ENCODE results near the gene GUCD1. TPM values are rescaled to one million over a fixed set of nuclear protein-coding genes. Genes with fewer than 3 reads are reported as not detected.

The GUCD1 gene
- total RNA-seq, 1 experiment from 2014 or later = 112 TPM

DNA sequence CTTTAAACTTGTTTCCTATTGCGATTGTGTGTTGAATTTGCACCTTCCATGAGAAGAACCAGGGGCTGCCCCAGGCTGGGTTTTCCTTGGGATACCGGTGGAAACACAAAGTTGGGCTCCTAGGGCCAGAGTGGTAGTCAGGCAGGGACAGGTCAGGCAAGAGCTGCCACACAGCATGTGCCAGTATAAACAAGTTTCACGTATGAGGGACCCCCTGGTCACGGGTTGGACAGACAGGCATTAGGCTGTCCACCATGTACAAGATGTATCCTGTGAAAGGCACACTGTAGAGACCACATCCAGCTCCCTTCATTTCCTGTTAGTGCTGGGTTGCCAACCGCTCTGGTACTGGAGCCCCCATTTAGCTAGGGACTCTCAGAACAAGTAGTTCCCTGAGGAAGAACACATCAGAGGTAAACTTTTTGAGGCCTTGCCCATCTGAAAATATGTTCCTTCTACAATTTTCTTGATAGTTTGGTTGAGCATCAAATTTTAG, 51.0 kb downstream of the GUCD1 start:
- DNase-seq (ENCODE audit: low read depth in 1 of 2, low spot score in 2 of 2) = no peak
- no peaks in the 10 kb centered on the region for H3K27me3 ChIP-seq (replicated peaks)
- no peaks in the 10 kb centered on the region for H3K9me3 ChIP-seq (replicated peaks)
- H3K27ac ChIP-seq = no peak overlapping the region
- peaks cover 17% of the 10 kb centered on the region for H3K4me1 ChIP-seq (replicated peaks)
- H3K4me3 ChIP-seq = no peak overlapping the region
- H3K36me3 ChIP-seq = no peaks in the 10 kb centered on the region

DNA sequence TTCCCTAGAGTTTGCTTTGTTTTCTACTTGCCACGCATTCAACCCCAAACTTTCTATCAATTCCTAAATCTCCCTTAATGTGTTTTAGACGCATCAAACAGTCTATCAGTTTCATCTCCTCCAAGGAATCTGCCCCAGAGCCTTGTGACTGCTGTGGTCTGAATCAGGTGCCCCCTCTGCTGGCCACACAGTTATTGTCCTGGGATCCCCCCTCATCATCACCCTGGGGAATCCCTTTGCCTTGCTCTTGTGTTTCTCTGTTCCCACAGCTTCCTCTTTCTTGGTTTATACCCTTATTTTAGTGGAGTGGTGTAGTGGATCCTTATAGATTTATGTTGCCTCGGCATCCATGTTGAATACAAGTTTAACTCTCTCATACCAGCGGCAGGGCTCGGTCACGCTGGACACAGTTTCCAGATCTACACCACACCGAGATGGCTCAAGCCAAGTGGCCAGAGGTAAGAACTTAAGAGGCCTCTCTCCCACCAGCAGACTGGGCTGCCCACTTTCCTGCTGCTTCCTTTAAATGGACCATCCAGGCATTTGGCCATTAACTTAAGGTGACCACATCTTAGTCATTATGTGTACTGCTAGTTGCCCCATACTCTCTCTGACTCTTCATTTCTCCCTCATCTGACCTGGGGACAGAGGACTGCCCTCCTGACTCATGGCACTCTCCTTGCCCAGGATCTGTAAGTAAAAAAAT, 51.6 kb downstream of the GUCD1 start:
- no peaks in the 10 kb centered on the region for H3K27me3 ChIP-seq (replicated peaks)
- H3K4me1 ChIP-seq (replicated peaks) = peaks cover 17% of the 10 kb centered on the region
- no peaks in the 10 kb centered on the region for H3K9me3 ChIP-seq (replicated peaks)
- no peak overlapping the region for H3K4me3 ChIP-seq
- no peaks in the 10 kb centered on the region for H3K36me3 ChIP-seq
- peak; percentile 62 to 72 for DNase-seq (ENCODE audit: low read depth in 1 of 2, low spot score in 2 of 2)
- H3K27ac ChIP-seq = no peak overlapping the region

DNA sequence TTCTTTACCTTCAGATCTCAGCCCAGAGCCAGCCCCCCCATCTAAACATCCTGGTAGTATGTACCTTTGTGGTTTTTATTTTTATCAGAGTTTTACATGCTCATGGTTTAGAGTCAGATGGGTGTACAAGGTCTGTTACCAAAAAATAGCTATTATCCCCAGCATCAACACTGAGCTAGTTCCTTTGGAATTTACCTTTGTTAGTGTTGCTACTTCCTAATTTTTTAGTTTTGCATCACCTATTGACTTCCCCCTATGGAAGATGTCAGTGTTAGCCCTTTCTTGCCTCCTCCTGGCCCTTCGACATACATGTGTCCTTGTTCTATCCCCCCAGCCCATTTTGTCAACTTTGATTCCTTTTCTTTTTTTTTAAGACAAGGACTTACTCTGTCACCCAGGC, 52.4 kb downstream of the GUCD1 start:
- H3K4me1 ChIP-seq (replicated peaks) = peaks cover 14% of the 10 kb centered on the region
- H3K27ac ChIP-seq = no peak overlapping the region
- H3K9me3 ChIP-seq (replicated peaks) = no peaks in the 10 kb centered on the region
- no peaks in the 10 kb centered on the region for H3K36me3 ChIP-seq
- no peaks in the 10 kb centered on the region for H3K27me3 ChIP-seq (replicated peaks)
- no peak overlapping the region for H3K4me3 ChIP-seq
- no peak for DNase-seq (ENCODE audit: low read depth in 1 of 2, low spot score in 2 of 2)

DNA sequence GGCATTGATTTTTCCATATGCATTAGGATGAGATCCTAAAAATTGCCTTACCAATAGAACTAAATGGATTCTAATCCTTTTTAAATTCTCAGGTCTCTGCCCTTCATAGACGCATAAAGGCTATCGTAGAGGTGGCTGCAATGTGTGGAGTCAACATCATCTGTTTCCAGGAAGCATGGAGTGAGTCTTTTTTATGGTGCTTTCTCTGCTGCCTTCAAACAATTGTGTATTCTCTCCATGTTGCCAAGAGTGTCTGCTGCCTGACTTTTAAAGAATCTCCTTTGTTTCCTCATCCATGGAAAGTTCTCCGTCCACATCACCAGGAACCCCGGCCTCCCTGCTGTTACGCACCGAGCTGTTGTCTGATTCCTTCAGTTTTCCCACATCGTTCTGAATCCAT, 52.9 kb downstream of the GUCD1 start:
- H3K36me3 ChIP-seq = no peaks in the 10 kb centered on the region

DNA sequence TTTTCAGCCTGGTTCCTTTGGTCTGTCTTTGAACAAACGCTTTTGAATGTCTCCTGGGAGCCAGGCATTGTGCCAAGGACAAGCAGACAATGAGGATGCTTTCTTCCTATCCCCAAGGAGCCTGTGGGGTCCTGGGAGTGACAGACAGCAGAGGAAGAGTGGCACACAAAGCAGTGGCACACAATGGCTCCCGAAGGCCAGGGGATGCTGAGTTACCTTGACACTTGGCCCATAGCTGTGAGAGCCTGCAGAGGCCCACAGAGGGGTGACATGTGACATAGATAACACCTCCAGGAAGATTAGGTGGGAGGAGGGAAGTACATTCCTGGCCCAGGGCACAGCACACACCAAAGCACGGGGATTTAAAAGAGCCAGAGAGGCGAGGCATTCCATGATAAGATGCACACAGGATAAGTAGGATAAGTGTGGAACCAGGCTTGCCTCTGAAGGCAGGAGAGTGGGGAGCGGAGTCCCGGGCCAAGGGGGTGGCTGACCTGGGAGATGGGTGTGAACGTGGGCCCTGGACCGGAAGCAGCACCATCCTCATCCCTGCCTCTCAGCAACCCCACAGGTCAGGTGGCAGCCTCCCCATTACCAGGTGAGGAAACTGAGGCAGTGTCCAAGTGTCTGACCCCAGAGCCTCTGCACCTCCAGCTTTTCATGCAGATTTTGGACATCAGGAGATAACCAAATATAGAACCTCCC, 53.5 kb downstream of the GUCD1 start:
- Histone ChIP-seq H3K4me3 (no peak overlapping the region), H3K27me3 (replicated peaks) (no peaks in the 10 kb centered on the region), H3K4me1 (replicated peaks) (peaks cover 4% of the 10 kb centered on the region), H3K9me3 (replicated peaks) (no peaks in the 10 kb centered on the region), H3K36me3 (no peaks in the 10 kb centered on the region), H3K27ac (no peak overlapping the region)
- no peak for DNase-seq (ENCODE audit: low read depth in 1 of 2, low spot score in 2 of 2)

More for the DNA sequence above, 52.9 kb downstream of the GUCD1 start:
- Histone ChIP-seq H3K4me1 (replicated peaks) (peaks cover 9% of the 10 kb centered on the region), H3K27me3 (replicated peaks) (no peaks in the 10 kb centered on the region), H3K9me3 (replicated peaks) (no peaks in the 10 kb centered on the region), H3K4me3 (no peak overlapping the region), H3K27ac (no peak overlapping the region)
- no peak for DNase-seq (ENCODE audit: low read depth in 1 of 2, low spot score in 2 of 2)

GRCh38 chr22:24500277-24500820, 54.6 kb downstream of the GUCD1 start:
- Histone ChIP-seq H3K4me3 (no peak overlapping the region), H3K27me3 (replicated peaks) (no peaks in the 10 kb centered on the region), H3K4me1 (replicated peaks) (no peaks in the 10 kb centered on the region; the same call in 1 of the 2 replicates), H3K27ac (no peak overlapping the region), H3K9me3 (replicated peaks) (no peaks in the 10 kb centered on the region), H3K36me3 (no peaks in the 10 kb centered on the region)
- no peak for DNase-seq (ENCODE audit: low read depth in 1 of 2, low spot score in 2 of 2)

DNA sequence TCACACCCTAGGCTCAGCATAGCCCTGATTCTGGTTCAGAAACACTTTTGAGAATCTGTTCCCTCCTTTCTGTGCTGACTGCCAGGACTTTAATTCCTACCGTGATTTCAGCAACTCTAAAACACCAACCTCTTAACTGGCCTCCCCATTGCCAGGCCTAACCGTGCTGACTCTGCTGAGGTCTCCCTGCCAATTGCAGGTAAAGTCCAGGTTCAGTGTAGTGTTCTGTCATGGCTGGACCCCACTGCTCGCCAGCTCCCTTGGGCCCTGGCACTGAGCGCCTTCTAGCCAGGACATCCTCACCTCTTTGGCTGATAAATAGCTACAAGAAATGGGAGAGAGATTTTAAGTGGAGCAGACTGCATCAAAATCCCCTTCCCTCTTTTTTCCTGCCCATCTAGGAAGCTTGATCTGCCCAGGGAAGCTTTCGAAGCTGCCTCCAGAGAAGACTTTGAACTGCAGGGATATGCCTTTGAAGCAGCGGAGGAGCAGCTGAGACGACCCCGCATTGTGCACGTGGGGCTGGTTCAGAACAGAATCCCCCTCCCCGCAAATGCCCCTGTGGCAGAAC, 55.1 kb downstream of the GUCD1 start:
- H3K27ac ChIP-seq = no peak overlapping the region

DNA sequence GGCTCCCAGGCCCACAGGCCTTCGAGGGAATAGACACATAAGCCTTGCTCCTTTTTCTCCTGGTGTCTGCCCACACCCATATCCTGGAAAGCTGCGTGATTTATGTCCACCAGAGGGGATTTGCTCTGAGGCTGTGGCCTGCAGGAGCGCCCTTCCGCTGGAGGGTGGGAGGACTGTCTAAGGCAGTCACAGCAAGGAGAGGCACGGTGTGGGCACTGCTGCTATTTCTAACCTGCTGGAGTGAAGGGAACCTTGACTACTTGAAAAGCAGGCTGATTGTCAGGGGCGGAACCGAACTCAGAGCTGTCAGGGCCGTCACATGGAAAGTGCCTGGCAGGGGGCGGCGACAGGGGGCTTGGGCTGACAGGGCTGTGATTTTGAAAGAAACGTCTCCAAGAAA, 56.1 kb downstream of the GUCD1 start:
- no peaks in the 10 kb centered on the region; the same call in 1 of the 2 replicates for H3K4me1 ChIP-seq (replicated peaks)
- H3K27ac ChIP-seq = no peak overlapping the region
- H3K36me3 ChIP-seq = no peaks in the 10 kb centered on the region
- H3K4me3 ChIP-seq = no peak overlapping the region
- no peaks in the 10 kb centered on the region for H3K27me3 ChIP-seq (replicated peaks)
- no peak for DNase-seq (ENCODE audit: low read depth in 1 of 2, low spot score in 2 of 2)
- no peaks in the 10 kb centered on the region for H3K9me3 ChIP-seq (replicated peaks)

More for the DNA sequence above, 55.1 kb downstream of the GUCD1 start:
- Histone ChIP-seq H3K9me3 (replicated peaks) (no peaks in the 10 kb centered on the region), H3K4me3 (no peak overlapping the region), H3K27me3 (replicated peaks) (no peaks in the 10 kb centered on the region), H3K4me1 (replicated peaks) (no peaks in the 10 kb centered on the region; the same call in 1 of the 2 replicates), H3K36me3 (no peaks in the 10 kb centered on the region)
- DNase-seq (ENCODE audit: low read depth in 1 of 2, low spot score in 2 of 2) = no peak

DNA sequence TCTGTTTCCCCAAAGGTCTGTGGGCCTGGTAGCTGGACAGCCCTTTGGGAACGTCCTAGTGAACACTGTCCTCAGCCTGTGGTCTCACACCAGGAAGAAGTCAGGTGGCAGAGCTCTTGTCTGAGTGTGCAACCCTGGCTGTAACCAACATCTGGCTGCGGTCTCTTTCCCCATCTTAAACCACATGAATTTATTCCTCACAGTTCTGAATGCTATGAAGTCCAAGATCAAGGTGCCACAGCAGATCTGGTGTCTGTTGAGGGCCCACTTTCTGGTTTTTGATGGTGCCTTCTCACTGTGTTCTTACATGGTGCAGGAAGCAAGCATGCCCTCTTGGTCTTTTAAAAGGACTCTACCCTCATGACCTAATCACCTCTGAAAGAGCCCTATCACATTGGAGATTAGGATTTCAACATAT, 57.1 kb downstream of the GUCD1 start:
- Histone ChIP-seq H3K27me3 (replicated peaks) (no peaks in the 10 kb centered on the region), H3K36me3 (no peaks in the 10 kb centered on the region), H3K4me1 (replicated peaks) (no peaks in the 10 kb centered on the region; the same call in 1 of the 2 replicates)

DNA sequence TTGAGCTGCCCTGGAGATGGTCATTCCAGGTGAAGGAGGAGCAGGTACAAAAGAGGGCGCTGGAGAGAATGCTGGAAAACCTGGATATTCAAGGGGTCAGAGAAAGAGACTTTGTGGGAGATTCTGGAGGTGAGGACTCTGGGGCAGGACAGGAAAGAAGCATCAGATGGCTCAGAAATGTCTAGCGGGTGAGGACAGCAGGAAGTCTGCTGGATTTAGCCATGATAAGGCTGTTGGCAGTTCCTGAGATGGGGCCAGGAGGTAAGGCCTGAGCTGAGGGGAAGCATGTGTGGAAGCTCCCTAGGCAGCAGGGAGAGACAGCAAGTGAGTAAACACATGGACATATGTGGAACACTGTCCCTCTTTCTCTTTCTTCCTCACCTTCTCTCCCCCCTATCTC, 58.3 kb downstream of the GUCD1 start:
- Histone ChIP-seq H3K4me1 (replicated peaks) (no peaks in the 10 kb centered on the region), H3K27me3 (replicated peaks) (no peaks in the 10 kb centered on the region), H3K36me3 (no peaks in the 10 kb centered on the region), H3K27ac (no peak overlapping the region), H3K4me3 (no peak overlapping the region), H3K9me3 (replicated peaks) (no peaks in the 10 kb centered on the region)
- no peak for DNase-seq (ENCODE audit: low read depth in 1 of 2, low spot score in 2 of 2)

More for the DNA sequence above, 57.1 kb downstream of the GUCD1 start:
- Histone ChIP-seq H3K27ac (no peak overlapping the region), H3K9me3 (replicated peaks) (no peaks in the 10 kb centered on the region), H3K4me3 (no peak overlapping the region)
- no peak for DNase-seq (ENCODE audit: low read depth in 1 of 2, low spot score in 2 of 2)

DNA sequence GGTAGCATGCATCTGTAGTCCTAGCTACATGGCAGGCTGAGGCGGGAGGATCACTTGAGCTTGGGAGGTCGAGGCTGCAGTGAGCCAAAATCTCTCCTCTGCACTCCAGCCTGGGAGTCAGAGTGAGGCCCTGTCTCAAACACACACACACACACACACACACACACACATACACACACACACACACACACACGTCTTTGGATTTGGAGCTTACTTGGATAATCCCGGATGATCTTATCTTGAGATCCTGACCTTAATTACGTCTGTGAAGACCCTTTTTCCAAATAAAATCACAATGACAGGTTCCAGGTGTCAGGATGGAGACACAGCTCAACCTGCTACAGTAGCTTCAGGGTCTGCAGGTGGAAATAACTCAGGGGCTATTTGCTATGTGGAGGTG, 58.7 kb downstream of the GUCD1 start:
- Histone ChIP-seq H3K27ac (no peak overlapping the region), H3K36me3 (no peaks in the 10 kb centered on the region), H3K4me1 (replicated peaks) (no peaks in the 10 kb centered on the region), H3K27me3 (replicated peaks) (no peaks in the 10 kb centered on the region), H3K4me3 (no peak overlapping the region), H3K9me3 (replicated peaks) (no peaks in the 10 kb centered on the region)
- DNase-seq (ENCODE audit: low read depth in 1 of 2, low spot score in 2 of 2) = no peak

GRCh38 chr22:24495365-24495675, 59.6 kb downstream of the GUCD1 start:
- H3K27me3 ChIP-seq (replicated peaks) = no peaks in the 10 kb centered on the region

GRCh38 chr22:24494528-24495364, 60.2 kb downstream of the GUCD1 start, which contains the start of gene UPB1:
Gene UPB1 (plus strand): TSS chr22:24495332. CDS start chr22:24495404, 72 bp downstream.
- H3K36me3 ChIP-seq = no peaks in the 10 kb centered on the region
- no peak within 1 kb of the TSS for H3K4me3 ChIP-seq
- H3K27me3 ChIP-seq (replicated peaks) = no peaks in the 10 kb centered on the region
- no peaks in the 10 kb centered on the region for H3K9me3 ChIP-seq (replicated peaks)
- DNase-seq (ENCODE audit: low read depth in 1 of 2, low spot score in 2 of 2) = no peak
- H3K27ac ChIP-seq = no peak within 1 kb of the TSS
- H3K4me1 ChIP-seq (replicated peaks) = no peaks in the 10 kb centered on the region

More at GRCh38 chr22:24495365-24495675, 59.6 kb downstream of the GUCD1 start:
- H3K36me3 ChIP-seq = no peaks in the 10 kb centered on the region
- DNase-seq (ENCODE audit: low read depth in 1 of 2, low spot score in 2 of 2) = no peak
- no peaks in the 10 kb centered on the region for H3K4me1 ChIP-seq (replicated peaks)
- H3K4me3 ChIP-seq = no peak overlapping the region
- H3K27ac ChIP-seq = no peak overlapping the region
- H3K9me3 ChIP-seq (replicated peaks) = no peaks in the 10 kb centered on the region
